ENCODE results near the gene TUBD1.

DNA sequence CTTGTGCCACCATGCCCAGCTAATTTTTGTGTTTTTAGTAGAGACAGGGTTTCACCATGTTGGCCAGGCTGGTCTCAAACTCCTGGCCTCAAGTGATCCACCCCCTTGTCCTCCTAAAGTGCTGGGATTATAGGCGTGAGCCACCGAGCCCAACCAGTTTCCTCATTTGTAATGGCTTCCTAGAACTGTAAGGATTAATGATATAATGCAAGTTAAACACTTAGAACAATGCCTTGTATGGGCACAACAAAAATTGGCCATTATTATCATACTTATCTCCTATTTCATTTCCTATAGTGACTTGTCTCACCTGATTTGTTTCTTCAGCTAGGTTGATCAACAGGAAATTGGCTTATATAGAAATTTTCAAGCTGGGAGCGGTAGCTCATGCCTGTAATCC is 14.1 kb downstream of the TUBD1 start:
- TF ChIP-seq POLR2AphosphoS5 (IDR thresholded peaks at IDR 0.05; ENCODE audit: low read depth, low read length) (no peak), POLR2A (IDR thresholded peaks at IDR 0.05; ENCODE audit: low read depth, low read length) (no peak), TAF1 (IDR thresholded peaks at IDR 0.05; ENCODE audit: borderline replicate concordance, low read depth, low read length) (no peak)

Data from GM12892 (cell line).